ENCODE data around the gene WDPCP. TPM values are rescaled to one million over a fixed set of nuclear protein-coding genes. Genes with fewer than 3 reads are reported as not detected.
A peak's percentile ranks its signal among the peaks of the same experiment; 100 is the strongest.

Gene WDPCP
- total RNA-seq, 1 donor from 2014 or later: 5.5 TPM

DNA sequence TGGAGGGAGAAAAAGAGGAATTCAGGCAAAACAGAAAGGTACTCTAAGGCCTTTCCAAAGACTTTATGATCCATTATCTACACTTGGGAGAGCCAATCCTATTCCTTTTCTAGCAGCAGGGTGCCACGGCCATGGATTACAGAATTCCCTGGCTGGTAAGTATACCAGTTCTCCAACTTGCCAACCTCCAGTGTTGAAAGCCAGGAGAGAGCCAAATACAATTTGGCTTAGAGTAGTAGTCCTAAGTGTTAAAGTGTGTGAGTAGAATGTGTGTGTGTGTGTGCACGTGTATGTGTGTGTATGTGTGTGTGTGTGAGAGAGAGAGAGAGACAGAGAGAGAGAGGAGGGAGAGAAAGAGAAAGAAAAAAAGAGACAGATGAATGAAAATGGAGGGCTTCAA, 43.3 kb downstream of the WDPCP start:
- DNase-seq (ENCODE audit: low read depth): no peak

DNA sequence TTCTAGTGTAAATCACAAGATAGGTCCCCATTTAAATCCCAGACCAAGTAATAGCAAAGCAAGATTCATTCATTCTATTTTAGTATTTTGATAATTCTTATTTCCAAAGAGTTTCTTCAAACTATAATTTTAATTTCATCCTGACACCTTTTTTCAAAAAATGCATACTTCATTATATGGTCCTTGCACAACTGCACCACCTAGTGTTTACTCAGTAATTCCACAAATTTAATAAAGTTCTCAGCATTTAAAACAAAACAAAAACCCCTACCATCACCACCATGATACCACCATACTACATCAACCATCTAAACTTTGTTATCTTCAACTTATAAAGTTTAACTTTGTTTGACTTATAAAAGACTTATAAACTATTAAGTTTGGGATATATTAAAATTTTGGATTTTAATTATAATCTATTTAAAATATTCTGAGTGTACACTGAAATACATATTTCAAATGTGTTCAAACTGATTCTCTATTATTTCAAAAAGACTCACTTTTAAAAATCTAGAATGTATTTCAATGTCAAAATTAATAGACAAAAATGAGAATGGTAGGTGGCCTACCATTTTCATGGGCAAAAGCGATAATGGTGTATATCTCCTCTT, 44.2 kb downstream of the WDPCP start:
- peak; percentile 14 for DNase-seq (ENCODE audit: low read depth)

DNA sequence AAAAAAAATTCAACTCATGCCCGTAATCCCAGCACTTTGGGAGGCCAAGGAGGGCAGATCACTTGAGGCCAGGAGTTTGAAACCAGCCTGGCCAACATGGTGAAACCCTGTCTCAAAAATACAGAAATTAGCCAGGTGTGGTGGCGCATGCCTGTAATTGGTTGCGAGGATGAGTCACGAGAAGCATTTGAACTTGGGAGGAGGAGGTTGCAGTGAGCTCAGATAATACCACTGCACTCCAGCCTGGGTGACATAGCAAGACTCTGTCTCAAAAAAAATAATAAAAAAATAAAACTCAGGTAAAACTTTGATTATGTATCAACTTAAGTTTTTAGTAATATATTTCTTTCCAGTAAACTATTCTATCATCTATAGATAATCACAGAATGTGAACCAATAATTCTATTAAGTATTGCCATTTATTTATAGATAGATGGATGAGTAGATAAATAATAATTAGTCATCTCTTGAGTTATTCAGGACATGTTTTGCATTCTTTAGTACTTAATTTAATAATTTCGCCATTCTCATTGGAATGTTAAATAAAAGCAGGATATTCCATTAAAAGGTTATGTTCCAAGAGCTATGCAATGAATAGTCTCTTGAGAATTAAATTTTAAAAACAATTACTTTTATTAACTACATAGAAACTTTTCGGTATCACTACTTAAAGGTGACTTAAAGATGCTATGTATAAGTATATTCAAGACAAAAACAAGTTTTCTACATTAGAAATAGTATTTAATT, 48.7 kb downstream of the WDPCP start:
- no peak for DNase-seq (ENCODE audit: low read depth)

DNA sequence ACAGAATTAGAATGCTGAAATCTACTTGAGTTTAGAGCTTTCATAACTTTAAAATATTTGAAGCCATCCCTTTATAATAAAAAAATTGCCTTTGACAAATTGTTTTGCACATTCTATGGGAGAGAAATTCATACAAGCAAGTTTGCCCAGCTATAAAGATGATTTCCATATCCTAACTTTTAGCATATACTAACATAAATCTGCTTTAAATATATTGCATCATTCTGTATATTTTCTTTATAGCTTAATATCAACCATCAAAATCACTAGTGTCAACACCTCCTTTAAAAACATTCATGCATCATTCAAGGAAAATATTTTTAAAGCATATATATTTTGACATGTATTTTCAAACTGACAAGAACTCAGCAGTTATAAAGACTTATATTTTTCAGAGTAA, 49.9 kb downstream of the WDPCP start:
- DNase-seq (ENCODE audit: low read depth): no peak

DNA sequence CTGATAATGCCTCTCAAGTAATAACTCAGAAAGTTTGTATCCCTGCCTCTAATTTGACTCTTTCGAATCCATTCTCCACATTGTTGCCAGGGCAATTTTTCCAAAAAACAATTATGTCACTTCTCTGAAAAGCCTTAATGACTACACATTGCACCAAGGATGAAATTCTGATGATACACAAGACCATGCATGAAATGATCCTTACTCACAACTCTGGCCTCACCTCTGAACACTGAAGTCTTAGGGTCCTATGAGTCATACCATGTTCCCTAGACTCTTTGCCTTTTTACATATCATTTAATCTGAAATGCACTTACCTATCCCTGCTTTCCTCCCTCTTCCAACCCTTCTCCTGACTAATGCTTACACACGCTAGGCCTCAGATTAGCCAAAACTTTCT, 51.0 kb downstream of the WDPCP start:
- no peak for DNase-seq (ENCODE audit: low read depth)

DNA sequence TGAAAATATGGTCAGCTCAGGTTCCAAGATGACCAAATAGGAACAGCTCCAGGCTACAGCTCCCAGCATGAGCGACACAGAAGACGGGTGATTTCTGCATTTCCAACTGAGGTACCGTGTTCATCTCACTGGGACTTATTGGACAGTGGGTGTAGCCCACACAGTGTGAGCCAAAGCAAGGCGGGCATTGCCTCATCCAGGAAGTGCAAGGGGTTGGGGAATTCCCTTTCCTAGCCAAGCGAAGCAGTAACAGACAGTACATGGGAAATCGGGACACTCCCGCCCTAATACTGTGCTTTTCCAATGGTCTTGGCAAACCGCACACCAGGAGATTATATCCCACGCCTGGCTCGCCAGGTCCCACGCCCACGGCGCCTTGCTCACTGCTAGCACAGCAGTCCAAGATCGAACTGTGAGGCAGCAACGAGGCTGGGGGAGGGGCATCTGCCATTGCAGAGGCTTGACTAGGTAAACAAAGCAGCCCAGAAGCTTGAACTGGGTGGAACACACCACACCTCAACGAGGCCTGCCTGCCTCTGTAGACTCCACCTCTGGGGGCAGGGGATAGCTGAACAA, 57.5 kb downstream of the WDPCP start:
- DNase-seq (ENCODE audit: low read depth): no peak

DNA sequence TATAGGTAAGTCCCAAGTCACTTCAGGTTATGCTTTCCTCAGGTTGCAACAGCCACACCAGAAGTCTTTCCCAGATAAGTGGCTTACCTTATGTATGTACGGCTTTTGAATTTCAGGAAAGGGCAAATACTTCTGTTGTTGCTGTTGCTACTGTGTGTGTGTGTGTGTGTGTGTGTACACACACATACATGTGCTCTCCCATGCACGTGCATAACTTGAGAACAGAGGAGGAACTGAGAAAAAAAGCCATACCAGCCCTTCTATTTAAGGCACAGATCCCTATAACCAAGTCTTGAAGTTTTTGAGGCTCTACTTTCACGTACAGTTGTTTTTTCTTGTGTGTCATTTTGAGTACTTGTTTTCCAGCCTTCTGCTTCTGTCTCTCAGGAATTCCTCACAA, 62.4 kb downstream of the WDPCP start:
- DNase-seq (ENCODE audit: low read depth): no peak

DNA sequence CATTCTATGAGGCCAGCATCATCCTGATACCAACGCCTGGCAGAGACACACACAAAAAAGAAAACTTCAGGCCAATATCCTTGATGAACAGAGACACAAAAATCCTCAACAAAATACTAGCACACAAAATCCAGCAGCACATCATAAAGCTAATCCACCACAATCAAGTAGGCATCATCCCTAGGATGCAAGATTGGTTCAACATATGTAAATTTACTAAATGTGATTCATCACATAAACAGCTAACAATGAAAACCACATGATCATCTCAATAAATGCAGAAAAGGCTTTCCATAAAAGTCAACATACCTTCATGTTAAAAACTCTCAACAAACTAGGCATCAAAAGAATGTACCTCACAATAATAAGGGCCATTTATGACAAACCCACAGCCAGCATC, 65.3 kb downstream of the WDPCP start:
- DNase-seq (ENCODE audit: low read depth): no peak

DNA sequence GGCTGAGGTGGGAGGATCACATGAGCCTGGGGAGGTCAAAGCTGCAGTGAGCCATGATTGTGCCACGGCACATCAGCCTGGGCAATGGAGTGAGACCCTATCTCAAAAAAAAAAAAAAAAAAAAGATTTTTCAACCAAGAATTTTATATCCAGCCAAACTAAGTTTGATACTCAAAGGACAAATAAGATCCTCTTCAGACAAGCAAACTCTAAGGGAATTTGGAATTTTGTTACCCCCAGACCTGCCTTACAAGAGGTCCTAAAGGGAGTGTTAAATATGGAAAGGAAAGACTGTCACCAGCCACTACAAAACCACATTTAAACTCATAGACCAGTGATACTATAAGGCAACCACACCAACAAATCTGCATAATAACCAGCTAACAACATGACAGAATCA, 67.5 kb downstream of the WDPCP start:
- no peak for DNase-seq (ENCODE audit: low read depth)

DNA sequence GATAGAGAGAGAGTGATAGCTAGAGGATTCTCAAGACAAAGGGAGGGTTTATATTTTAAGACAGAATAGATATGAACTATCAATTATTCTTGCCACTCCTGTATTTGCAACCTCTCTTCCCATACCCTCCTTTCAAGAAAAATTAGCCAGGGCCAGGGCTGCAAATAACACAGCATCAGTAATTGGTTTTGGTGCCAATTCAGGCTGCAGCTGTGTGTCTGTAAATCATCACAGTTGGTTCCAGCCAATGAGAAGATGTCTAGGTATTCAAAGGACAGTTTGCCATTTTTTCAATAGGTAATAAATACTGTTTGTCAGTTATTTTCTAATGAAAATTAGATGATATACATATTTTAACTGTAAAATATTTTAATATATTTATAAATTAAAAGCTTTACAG, 73.5 kb downstream of the WDPCP start:
- DNase-seq (ENCODE audit: low read depth): peak; percentile 58

DNA sequence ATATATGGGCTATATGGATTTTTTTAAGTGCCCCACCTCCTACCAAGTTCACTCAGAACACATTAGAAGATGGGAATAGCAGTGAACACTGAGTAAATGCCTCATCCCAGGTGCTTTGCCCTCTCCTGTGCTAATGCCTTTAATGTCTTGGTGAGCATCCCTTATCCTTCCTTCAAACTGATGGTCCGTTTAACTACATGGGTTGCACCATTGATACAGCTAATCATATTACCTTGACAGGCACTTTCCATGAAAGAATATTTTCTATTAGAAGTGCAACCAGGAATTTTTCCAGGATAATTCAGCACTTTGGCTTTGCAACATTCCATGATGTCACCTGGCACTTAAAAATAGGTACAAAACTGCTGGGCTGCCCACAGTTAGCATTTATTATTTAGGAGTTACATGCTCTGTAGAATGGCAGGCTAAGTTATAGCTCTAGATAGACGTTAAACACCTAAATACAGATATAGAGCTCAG, 74.0 kb downstream of the WDPCP start:
- no peak for DNase-seq (ENCODE audit: low read depth)

DNA sequence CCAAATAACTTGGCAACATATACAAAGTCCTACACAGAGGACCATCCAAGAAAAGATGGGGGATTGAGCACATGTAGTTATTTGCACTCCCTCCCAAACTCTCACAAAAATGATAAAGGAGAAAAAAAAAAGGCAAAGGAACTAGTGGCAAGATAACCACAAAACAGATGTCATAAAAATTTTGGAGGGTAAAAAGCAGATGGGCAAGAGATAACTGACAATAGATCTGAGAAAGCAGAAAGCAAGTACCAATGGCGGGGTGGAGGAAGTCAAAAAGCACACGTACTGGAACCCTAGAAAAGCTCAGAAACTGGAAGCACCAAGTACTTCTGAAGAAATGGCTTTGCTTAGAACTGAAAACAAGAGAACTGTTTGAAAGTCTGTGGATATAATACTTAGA, 82.0 kb downstream of the WDPCP start:
- no peak for DNase-seq (ENCODE audit: low read depth)

DNA sequence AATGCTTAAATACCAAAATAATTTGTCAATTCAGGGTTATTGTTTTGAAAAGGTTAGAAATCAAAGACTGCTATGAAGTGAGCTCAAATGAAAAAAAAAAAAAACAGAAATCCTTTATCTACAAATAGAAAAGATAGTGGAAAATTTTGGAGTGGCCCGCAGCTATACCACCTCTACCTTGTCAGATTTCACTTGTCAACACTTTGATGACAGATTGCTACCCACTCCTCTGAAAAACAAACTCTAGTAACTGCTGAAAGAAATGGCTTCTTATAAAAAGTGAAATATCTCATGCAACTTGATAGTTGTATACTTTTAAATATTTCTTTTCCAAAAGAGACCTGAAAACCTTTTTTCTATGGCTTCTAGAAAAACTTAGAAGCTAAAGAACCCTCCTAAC, 84.5 kb downstream of the WDPCP start:
- no peak for DNase-seq (ENCODE audit: low read depth)

DNA sequence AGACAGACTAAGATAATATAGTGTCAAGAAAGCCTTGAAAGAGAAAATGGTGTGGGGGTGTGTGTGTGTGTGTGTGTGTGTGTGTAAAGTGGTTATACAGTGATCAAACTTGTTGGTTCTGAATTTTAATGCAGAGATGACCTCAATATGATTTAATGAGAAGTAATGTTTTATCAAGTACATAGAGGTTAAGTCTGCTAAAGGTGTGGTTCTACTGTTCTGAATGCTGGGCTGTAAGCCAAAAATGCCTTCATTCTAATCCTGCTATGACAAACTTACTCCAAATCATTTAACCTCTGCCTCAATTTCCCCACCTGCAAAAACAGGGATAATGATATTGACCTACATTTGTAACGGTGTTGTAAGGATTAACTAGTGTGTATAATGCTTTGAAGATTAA, 87.9 kb downstream of the WDPCP start:
- DNase-seq (ENCODE audit: low read depth): no peak

DNA sequence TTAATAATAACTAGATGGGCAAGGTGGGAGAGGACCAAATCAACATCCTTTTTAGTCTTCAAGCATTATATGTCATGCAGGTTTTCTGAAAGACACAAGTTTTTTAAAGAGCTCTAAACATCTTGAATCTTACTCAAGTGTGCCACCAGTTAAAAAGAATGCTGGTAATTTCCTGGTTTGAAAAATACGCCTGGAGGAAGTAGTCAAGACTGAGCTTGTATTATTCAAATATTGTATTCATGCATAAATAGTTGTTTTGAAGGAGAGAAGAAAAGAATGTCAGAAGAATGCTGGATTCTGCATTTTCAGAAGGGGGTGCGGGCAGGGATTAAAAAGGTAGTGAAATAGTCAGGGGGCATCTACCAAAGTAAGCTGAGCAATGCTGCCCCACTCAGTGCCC, 90.7 kb downstream of the WDPCP start:
- DNase-seq (ENCODE audit: low read depth): no peak

DNA sequence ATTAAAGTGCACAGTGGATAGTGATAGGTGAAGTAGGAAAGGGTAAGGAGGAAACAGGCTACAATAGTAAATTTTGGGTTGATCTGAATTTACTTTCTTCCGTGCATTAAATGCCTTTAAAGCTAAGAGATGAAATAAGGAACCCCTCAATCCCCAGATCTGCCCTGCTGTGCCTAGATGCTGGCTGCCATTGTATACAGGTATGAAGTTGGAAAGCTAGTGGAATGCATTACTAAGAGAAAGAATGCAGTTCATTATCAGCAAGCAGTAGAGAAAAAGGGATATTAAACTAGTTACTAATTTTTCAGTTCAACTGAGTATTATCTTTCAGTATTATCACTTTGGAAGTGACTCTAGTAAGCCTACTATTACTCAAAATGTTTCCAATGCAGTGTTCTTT, 93.3 kb downstream of the WDPCP start:
- no peak for DNase-seq (ENCODE audit: low read depth)

DNA sequence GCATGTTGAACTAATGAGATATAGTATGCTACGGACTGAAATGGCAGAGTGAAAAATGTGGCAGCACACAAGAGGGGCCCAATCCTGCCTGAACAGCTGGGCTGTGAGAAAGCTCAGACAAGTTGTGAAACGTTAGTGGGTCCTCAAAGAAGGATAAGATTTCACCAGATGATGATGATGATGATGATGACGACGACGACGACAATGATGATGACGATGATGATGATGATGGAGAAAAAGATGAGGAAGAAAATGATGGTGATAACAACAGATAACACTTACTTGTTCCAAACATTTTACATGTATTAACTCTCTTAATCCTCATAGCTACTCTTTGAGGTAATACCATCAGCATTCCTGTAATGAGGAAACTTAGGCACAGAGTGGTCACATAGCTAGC, 94.2 kb downstream of the WDPCP start:
- DNase-seq (ENCODE audit: low read depth): no peak

DNA sequence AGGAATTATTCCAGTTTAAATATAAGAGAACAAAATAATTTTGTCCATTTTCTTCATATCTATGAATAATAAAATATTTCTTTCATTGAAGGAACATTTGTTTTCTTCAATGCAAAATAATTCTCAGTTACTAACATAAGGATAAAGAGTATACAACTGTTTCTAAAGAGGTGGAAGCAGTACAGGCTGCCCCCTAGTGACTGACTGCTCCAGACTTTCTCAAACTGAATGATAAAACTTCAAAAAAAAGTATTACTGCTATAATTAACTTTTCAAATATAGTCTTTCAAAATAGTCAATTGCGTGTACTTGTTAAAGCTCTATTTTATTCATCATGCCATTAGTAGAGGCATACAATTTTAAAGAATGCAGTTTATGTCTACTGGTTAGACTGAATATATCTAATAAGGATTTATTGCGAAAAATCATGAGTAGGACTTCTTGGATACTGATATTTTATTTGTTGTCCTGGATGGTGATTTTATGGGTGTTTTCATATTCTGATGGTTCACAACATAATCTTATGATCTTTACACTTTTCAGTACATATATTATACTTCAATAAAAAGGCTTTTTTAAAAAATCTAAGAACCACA, 100.1 kb downstream of the WDPCP start:
- DNase-seq (ENCODE audit: low read depth): peak; percentile 46

DNA sequence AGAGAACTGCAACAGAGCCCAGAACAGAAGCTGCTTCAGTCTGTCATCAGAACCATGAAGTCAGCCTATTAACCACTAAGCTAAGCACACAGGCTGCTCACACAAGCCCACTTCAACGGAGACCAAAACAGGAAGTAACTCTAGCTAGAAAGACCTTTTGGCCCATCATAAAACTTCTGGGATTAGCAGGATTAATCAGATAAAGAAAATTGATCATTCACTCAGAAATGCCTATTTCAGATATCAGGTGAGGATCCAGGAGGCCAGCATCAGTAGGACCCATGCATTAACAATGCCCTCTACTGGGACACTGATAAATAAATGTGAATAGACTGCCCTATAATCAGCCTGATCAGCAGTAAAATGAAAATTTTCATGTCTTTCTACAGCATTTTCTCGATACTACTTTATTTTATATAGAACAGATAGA, 101.4 kb downstream of the WDPCP start:
- DNase-seq (ENCODE audit: low read depth): no peak

DNA sequence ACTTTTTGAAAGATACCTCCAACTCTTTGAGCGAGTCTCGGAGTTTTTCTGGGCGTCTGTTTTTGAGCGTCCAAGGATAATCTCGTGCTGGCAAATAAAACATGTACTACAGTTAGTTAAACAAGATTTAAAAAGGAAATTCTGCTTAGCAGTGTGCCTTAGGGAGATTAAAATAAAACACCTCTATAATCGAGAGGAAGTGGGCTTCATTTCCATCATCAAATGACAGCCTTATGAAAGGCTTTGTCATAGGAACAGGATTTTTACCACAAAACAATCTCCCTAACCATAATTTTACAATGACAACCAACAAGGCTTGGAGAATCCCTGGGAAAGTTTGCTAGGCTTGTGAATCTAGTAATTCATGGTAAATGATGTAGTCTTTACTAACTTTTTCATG, 103.4 kb downstream of the WDPCP start:
- DNase-seq (ENCODE audit: low read depth): no peak

DNA sequence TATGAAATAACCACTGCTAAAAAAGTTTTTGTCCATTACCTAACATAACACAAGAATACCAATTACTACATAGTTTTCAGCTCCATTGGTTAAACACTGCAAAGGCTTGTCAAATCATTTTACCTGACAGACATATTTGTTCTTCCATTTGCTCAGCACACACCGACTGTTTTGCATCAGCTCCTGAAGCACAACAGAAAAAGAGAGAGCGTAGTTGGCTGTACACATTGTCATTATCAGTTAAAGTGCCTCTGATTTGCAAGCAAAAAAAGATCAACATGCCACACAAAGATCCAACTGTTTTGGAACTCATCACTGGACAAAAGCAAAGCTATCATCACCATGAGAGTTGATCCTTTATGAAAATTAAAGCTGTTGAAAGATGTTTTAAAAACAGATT, 103.8 kb downstream of the WDPCP start:
- DNase-seq (ENCODE audit: low read depth): no peak

DNA sequence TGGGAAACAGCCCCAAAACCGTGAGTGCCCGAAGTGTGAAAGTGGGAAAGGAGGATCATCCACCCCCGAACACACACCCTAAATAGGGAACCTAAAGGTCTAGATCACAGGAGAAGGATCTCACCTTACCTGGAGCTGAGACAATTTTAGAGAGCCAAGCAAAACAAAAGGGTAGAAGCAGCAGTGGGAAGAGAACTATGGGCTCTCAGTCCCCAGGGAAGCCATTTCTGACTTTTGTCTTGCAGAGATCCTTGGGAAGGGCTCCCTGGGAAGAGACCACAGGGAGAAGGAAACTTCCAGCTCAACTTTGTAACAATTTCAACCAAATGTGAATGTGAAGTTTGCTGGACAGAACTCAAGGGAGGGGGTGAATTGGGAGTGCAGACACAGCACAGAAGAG, 110.6 kb downstream of the WDPCP start:
- DNase-seq (ENCODE audit: low read depth): no peak
